Uterus (tissue), 2 donors: ENCODE results near the gene SNRPF.

Source experiments
- POLR2A ChIP-seq, 2 donors: fragments of 450-650 bp; IDR thresholded peaks; one replicate each; pipeline ENCODE4 v1.6.1; 2016; ENCODE audit warnings: antibody characterized with exemption in 2 of 2, mild to moderate bottlenecking in 1 of 2, moderate library complexity in 1 of 2
- TF ChIP-seq, protein P1 (sequence below), 4 experiments: fragments of 200-600 bp in 2 of 4; fragments of 450-650 bp in 2 of 4; sonication (generic) in 2 of 4; IDR thresholded peaks; one replicate each; pipeline ENCODE4 v1.5.1; 2016 to 2019; ENCODE audit warnings: antibody characterized with exemption in 4 of 4, mild to moderate bottlenecking in 2 of 4, moderate library complexity in 1 of 4

DNA sequence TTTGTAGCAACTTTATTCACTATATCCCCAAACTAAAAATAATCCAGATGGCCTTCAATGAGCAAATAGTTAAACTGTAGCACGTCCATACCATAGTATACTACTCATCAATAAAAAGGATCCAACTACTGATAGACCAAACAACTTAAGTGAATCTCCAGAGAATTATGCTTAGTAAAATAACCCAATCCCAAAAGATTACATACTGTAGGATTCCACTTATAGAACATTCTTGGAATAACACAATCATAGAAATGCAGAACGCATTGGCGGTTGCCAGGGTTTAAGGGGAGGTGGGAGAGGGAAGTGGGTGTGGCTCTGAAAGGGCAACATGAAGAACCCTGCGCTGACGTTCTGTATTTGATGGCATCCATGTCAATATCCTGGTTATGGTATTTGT is 28.6 kb downstream of the SNRPF start:
- TF ChIP-seq, protein P1, sequence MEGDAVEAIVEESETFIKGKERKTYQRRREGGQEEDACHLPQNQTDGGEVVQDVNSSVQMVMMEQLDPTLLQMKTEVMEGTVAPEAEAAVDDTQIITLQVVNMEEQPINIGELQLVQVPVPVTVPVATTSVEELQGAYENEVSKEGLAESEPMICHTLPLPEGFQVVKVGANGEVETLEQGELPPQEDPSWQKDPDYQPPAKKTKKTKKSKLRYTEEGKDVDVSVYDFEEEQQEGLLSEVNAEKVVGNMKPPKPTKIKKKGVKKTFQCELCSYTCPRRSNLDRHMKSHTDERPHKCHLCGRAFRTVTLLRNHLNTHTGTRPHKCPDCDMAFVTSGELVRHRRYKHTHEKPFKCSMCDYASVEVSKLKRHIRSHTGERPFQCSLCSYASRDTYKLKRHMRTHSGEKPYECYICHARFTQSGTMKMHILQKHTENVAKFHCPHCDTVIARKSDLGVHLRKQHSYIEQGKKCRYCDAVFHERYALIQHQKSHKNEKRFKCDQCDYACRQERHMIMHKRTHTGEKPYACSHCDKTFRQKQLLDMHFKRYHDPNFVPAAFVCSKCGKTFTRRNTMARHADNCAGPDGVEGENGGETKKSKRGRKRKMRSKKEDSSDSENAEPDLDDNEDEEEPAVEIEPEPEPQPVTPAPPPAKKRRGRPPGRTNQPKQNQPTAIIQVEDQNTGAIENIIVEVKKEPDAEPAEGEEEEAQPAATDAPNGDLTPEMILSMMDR (IDR thresholded peaks at IDR 0.05), result no peak
- TF ChIP-seq POLR2A (IDR thresholded peaks at IDR 0.05), result no peak
